Lower leg skin (tissue), 4 donors: ENCODE results near the gene TUBA4B. TPM values are rescaled to one million over a fixed set of nuclear protein-coding genes. Genes with fewer than 3 reads are reported as not detected.
A peak's percentile ranks its signal among the peaks of the same experiment; 100 is the strongest.
"Not testable (repeated sequence)": the region's sequence is repeated elsewhere in the genome, so short reads cannot be mapped to it uniquely, and the experiment has no call there.

Source experiments
- DNase-seq, 2 donors: peaks; one replicate each; pipeline ENCODE4 v3.0.0-alpha.2; 2019; ENCODE audit warnings: low spot score in 2 of 2
- H3K4me3 ChIP-seq: fragments of 200-600 bp; sonication (generic); 2 replicates; pipeline ENCODE4 v1.5.1; 2017; ENCODE audit warnings: mild to moderate bottlenecking, low read depth; ENCODE audit not compliant: poor library complexity, severe bottlenecking
- CTCF ChIP-seq, 3 donors: fragments of 450-650 bp; IDR thresholded peaks; one replicate each; pipeline ENCODE4 v1.5.1; 2016; ENCODE audit warnings: antibody characterized with exemption in 3 of 3, mild to moderate bottlenecking in 3 of 3, moderate library complexity in 2 of 3
- POLR2A ChIP-seq, 2 donors: fragments of 450-650 bp; IDR thresholded peaks; one replicate each; pipeline ENCODE4 v1.6.1; 2016 to 2017; ENCODE audit warnings: antibody characterized with exemption in 2 of 2, mild to moderate bottlenecking in 1 of 2, moderate library complexity in 1 of 2
- WGBS, 2 donors: methylation state at CpG; one replicate each; pipeline ENCODE4 v1.1.5; 2018; 5-methylcytosine and 5-hydroxymethylcytosine counted together
- intact Hi-C: fragments of 100-400 bp; cut with DNase I; formaldehyde crosslinking; loops from one replicate; pipeline ENCODE4 v1.15.0; 2023; ENCODE audit warnings: low total_unique reads
- total RNA-seq, 4 donors: library from RNA; depleted of rRNA; stranded (reverse); fragments of >200 nt; gene quantifications; one replicate each; pipeline ENCODE4 v1.1.0, GENCODE V29; 2016

TUBA4B gene
- total RNA-seq, 4 donors from 2014 or later, result not detected

- peak; percentile 80 to 96 for DNase-seq
- TF ChIP-seq CTCF (IDR thresholded peaks at IDR 0.05) (no peak), POLR2A (IDR thresholded peaks at IDR 0.05) (peak in 1 of 2 donors; percentile 80)
- WGBS, 2 donors, result 1% methylated on average over 16 to 37 of the region's 76 CpGs
- intact Hi-C loops, result no loop called here
- H3K4me3 ChIP-seq, result peak within 1 kb of the TSS; percentile 57
Observed at GRCh38 chr2:219253753-219254589, 928 bp downstream of the TUBA4B start, which contains the start of gene TUBA4A. TSS of gene TUBA4A (minus strand) at chr2:219253918. CDS start at chr2:219253858, 60 bp downstream.

GRCh38 chr2:219254590-219255201 is 1.7 kb downstream of the TUBA4B start:
- peak overlapping the region; percentile 24 for H3K4me3 ChIP-seq
- intact Hi-C loops, result no loop called here
- no peak for TF ChIP-seq CTCF (IDR thresholded peaks at IDR 0.05)
- TF ChIP-seq POLR2A (IDR thresholded peaks at IDR 0.05), result no peak
- WGBS, 2 donors, result 20 to 21% methylated on average over 12 of the region's 12 CpGs
- no peak for DNase-seq

GRCh38 chr2:219258942-219259341 is 5.9 kb downstream of the TUBA4B start:
- DNase-seq, H3K4me3 ChIP-seq, intact Hi-C loops: not testable (repeated sequence)
- 86 to 88% methylated on average over 10 of the region's 10 CpGs for WGBS, 2 donors

GRCh38 chr2:219261024-219261855 is 8.2 kb downstream of the TUBA4B start:
- DNase-seq, result no peak
- intact Hi-C loops, result no loop called here
- H3K4me3 ChIP-seq, result no peak overlapping the region
- no peak for TF ChIP-seq POLR2A (IDR thresholded peaks at IDR 0.05)
- no peak for TF ChIP-seq CTCF (IDR thresholded peaks at IDR 0.05)
- 68 to 73% methylated on average over 5 of the region's 5 CpGs for WGBS, 2 donors

- no peak for DNase-seq
- no peak overlapping the region for H3K4me3 ChIP-seq
- intact Hi-C loops, result no loop called here
- TF ChIP-seq POLR2A (IDR thresholded peaks at IDR 0.05), result no peak
- WGBS, 2 donors, result 65 to 67% methylated on average over 4 to 5 of the region's 5 CpGs
Observed at GRCh38 chr2:219266232-219266631, 13.2 kb downstream of the TUBA4B start.

GRCh38 chr2:219266886-219267285 is 13.8 kb downstream of the TUBA4B start:
- no peak overlapping the region for H3K4me3 ChIP-seq
- no peak for TF ChIP-seq POLR2A (IDR thresholded peaks at IDR 0.05)
- TF ChIP-seq CTCF (IDR thresholded peaks at IDR 0.05), result no peak
- intact Hi-C loops, result no loop called here
- WGBS, 2 donors, result 67 to 89% methylated on average over 1 of the region's 1 CpG
- no peak for DNase-seq
